Bronchial epithelial cell (primary cell): Measurements from ENCODE around the gene ERMP1. TPM values are rescaled to one million over a fixed set of nuclear protein-coding genes. Genes with fewer than 3 reads are reported as not detected.
A peak's percentile ranks its signal among the peaks of the same experiment; 100 is the strongest.

Source experiments
- DNase-seq: peaks from one replicate; pipeline ENCODE4 v3.0.0-alpha.2; 2010; ENCODE audit warnings: low read depth
- FAIRE-seq: peaks from 2 replicates; lab custom pipeline; 2011; peaks lifted over from hg19 to GRCh38; lab: Jason Lieb, UNC
- H3K27me3 ChIP-seq: 2 replicates; pipeline ENCODE4 v1.5.1; 2011; ENCODE audit warnings: low read length; ENCODE audit not compliant: control insufficient read depth, insufficient read depth
- H3K36me3 ChIP-seq: 2 replicates; pipeline ENCODE4 v1.5.1; 2011; ENCODE audit warnings: low read length; ENCODE audit not compliant: control insufficient read depth, insufficient read depth
- H3K4me3 ChIP-seq: 2 replicates; pipeline ENCODE4 v1.5.1; 2011; ENCODE audit warnings: mild to moderate bottlenecking, low read depth, low read length, control low read depth
- CTCF ChIP-seq: IDR thresholded peaks from 2 replicates; pipeline ENCODE4 v1.5.1; 2011; ENCODE audit warnings: mild to moderate bottlenecking, moderate library complexity, low read length, control low read depth, inconsistent platforms; ENCODE audit not compliant: insufficient read depth, severe bottlenecking
- total RNA-seq: library from RNA; depleted of rRNA; stranded (reverse); fragments of >200 nt; gene quantifications from 2 replicates; pipeline ENCODE4 v1.2.1, GENCODE V29; 2014

ERMP1 gene
- total RNA-seq, 1 donor from 2014 or later, result 52.9 TPM

GRCh38 chr9:5838884-5839571 lies 6.1 kb upstream of the ERMP1 start:
- no peak for TF ChIP-seq CTCF
- FAIRE-seq (no peak), DNase-seq (peak; percentile 88)
- Histone ChIP-seq H3K4me3 (no peak overlapping the region), H3K36me3 (no peaks in the 10 kb centered on the region), H3K27me3 (no peaks in the 10 kb centered on the region)

- Histone ChIP-seq H3K4me3 (no peak overlapping the region), H3K27me3 (no peaks in the 10 kb centered on the region), H3K36me3 (no peaks in the 10 kb centered on the region)
- FAIRE-seq, result no peak
- no peak for TF ChIP-seq CTCF
- no peak for DNase-seq
Measured at GRCh38 chr9:5835808-5836207, 2.9 kb upstream of the ERMP1 start.

GRCh38 chr9:5834214-5834613 lies 1.3 kb upstream of the ERMP1 start:
- FAIRE-seq, result no peak
- H3K36me3 ChIP-seq, result no peaks in the 10 kb centered on the region

GRCh38 chr9:5832071-5832537 lies 813 bp downstream of the ERMP1 start:
- FAIRE-seq (no peak), DNase-seq (peak; percentile 12)
- no peak for TF ChIP-seq CTCF
- Histone ChIP-seq H3K27me3 (no peaks in the 10 kb centered on the region), H3K4me3 (peak overlapping the region; percentile 90), H3K36me3 (no peaks in the 10 kb centered on the region)

More at GRCh38 chr9:5834214-5834613, 1.3 kb upstream of the ERMP1 start:
- H3K27me3 ChIP-seq, result no peaks in the 10 kb centered on the region
- no peak overlapping the region for H3K4me3 ChIP-seq
- no peak for DNase-seq
- TF ChIP-seq CTCF, result no peak

- H3K4me3 ChIP-seq, result no peak overlapping the region
- H3K27me3 ChIP-seq, result no peaks in the 10 kb centered on the region
- FAIRE-seq (no peak), DNase-seq (no peak)
- no peak for TF ChIP-seq CTCF
- H3K36me3 ChIP-seq, result peaks cover 11% of the 10 kb centered on the region
Measured at GRCh38 chr9:5825895-5826622, 6.9 kb downstream of the ERMP1 start.
